Astrocyte of the hippocampus (primary cell): ENCODE measurements around the gene PACSIN2.
"Not testable (repeated sequence)": the region's sequence is repeated elsewhere in the genome, so short reads cannot be mapped to it uniquely, and the experiment has no call there.

Experiments used
- DNase-seq: peaks from one replicate; pipeline ENCODE4 v3.0.0; 2011; ENCODE audit warnings: low read depth, low spot score

Gene PACSIN2

GRCh38 chr22:43012390-43012789 is 2.6 kb downstream of the PACSIN2 start:
- DNase-seq: no peak

GRCh38 chr22:43011079-43011478 is 3.9 kb downstream of the PACSIN2 start:
- DNase-seq: peak; percentile 73

- no peak for DNase-seq
Observed at GRCh38 chr22:43009444-43009843, 5.5 kb downstream of the PACSIN2 start.

- DNase-seq: no peak
Observed at GRCh38 chr22:43008921-43009320, 6.0 kb downstream of the PACSIN2 start.

GRCh38 chr22:43008509-43008908 is 6.4 kb downstream of the PACSIN2 start:
- no peak for DNase-seq

- peak; percentile 70 for DNase-seq
Observed at GRCh38 chr22:43007519-43008102, 7.3 kb downstream of the PACSIN2 start.

GRCh38 chr22:43006753-43007152 is 8.2 kb downstream of the PACSIN2 start:
- DNase-seq: peak; percentile 40

GRCh38 chr22:43006016-43006505 is 8.9 kb downstream of the PACSIN2 start:
- DNase-seq: no peak

- no peak for DNase-seq
Observed at GRCh38 chr22:43005106-43005505, 9.8 kb downstream of the PACSIN2 start.

- DNase-seq: peak; percentile 69
Observed at GRCh38 chr22:43004362-43005035, 10.4 kb downstream of the PACSIN2 start.

- peak; percentile 56 for DNase-seq
Observed at GRCh38 chr22:43002202-43002586, 12.8 kb downstream of the PACSIN2 start.

- peak; percentile 75 for DNase-seq
Observed at GRCh38 chr22:43001271-43002201, 13.4 kb downstream of the PACSIN2 start.

GRCh38 chr22:43000441-43001175 is 14.3 kb downstream of the PACSIN2 start:
- no peak for DNase-seq

GRCh38 chr22:42997582-42998090 is 17.3 kb downstream of the PACSIN2 start:
- DNase-seq: no peak

GRCh38 chr22:42996646-42997365 is 18.1 kb downstream of the PACSIN2 start:
- peak; percentile 37 for DNase-seq

- not testable (repeated sequence) for DNase-seq
Observed at GRCh38 chr22:42995654-42996053, 19.3 kb downstream of the PACSIN2 start.

- DNase-seq: peak; percentile 88
Observed at GRCh38 chr22:42994917-42995562, 19.9 kb downstream of the PACSIN2 start.

GRCh38 chr22:42994276-42994916 is 20.6 kb downstream of the PACSIN2 start:
- no peak for DNase-seq

- DNase-seq: peak; percentile 52
Observed at GRCh38 chr22:42993651-42994275, 21.2 kb downstream of the PACSIN2 start.
